Endothelial cell of umbilical vein (primary cell): ENCODE results near the gene OR2AJ1. TPM values are rescaled to one million over a fixed set of nuclear protein-coding genes. Genes with fewer than 3 reads are reported as not detected.

ENCODE experiments used
- BruUV-seq: library from RNA; stranded (reverse); fragments of 400-500 nt; replicated peaks from 2 replicates; lab custom pipeline; 2021; lab: Mats Ljungman, UMichigan
- CTCF ChIA-PET: fragments of 300-600, 350-600 bp; sonication (Branson Sonifier 250); formaldehyde crosslinking; loops from one replicate; lab custom pipeline; 2021; ENCODE audit warnings: antibody characterized with exemption, inconsistent platforms; lab: Charles Lee
- POLR2A ChIA-PET: fragments of 300-600, 350-600 bp; sonication (Branson Sonifier 250); formaldehyde crosslinking; loops from one replicate; lab custom pipeline; 2021; ENCODE audit warnings: antibody characterized with exemption, inconsistent platforms; lab: Charles Lee
- DNase-seq: peaks from one replicate; pipeline ENCODE4 v3.0.0-alpha.2; 2011; ENCODE audit warnings: low read depth, low spot score
- FAIRE-seq: peaks from 2 replicates; lab custom pipeline; 2011; peaks lifted over from hg19 to GRCh38; lab: Jason Lieb, UNC
- H2AFZ ChIP-seq: 2 replicates; pipeline ENCODE4 v1.6.0; 2012; ENCODE audit warnings: low read depth, low read length, control low read depth, inconsistent platforms
- H3K27ac ChIP-seq: 2 replicates; pipeline ENCODE4 v1.5.1; 2011; ENCODE audit warnings: low read depth, mild to moderate bottlenecking, control low read depth, low read length, moderate library complexity; ENCODE audit not compliant: insufficient read depth
- H3K27me3 ChIP-seq, 2 experiments: 2 replicates each; pipeline versions ENCODE4 v1.6.0 to v1.6.1; 2011; ENCODE audit warnings: low read length in 2 of 2, mixed read lengths in 1 of 2; ENCODE audit not compliant: control insufficient read depth in 2 of 2, insufficient read depth in 2 of 2
- H3K36me3 ChIP-seq, 2 experiments: 2 replicates in 1 of 2; 3 replicates in 1 of 2; pipeline ENCODE4 v1.5.1; 2011; ENCODE audit warnings: low read length in 2 of 2, mild to moderate bottlenecking in 1 of 2, moderate library complexity in 1 of 2; ENCODE audit not compliant: control insufficient read depth in 2 of 2, insufficient read depth in 2 of 2; ENCODE audit errors: extremely low read depth in 1 of 2
- H3K4me1 ChIP-seq: 3 replicates; pipeline ENCODE4 v1.5.1; 2011; ENCODE audit warnings: mild to moderate bottlenecking, low read length; ENCODE audit not compliant: control insufficient read depth, insufficient read depth; ENCODE audit errors: extremely low read depth
- H3K4me2 ChIP-seq: 2 replicates; pipeline ENCODE4 v1.6.1; 2011; ENCODE audit warnings: low read length, control low read depth, mixed read lengths; ENCODE audit not compliant: insufficient read depth
- H3K4me3 ChIP-seq, 3 experiments: fragments of 200-600 bp in 1 of 3; sonication (generic), shearing (Covaris generic) in 1 of 3; replicated peaks in 1 of 3; 2 replicates each; pipeline ENCODE4 v1.5.1; 2011 to 2016; ENCODE audit warnings: control low read depth in 3 of 3, low read length in 3 of 3, mild to moderate bottlenecking in 2 of 3, inconsistent platforms in 1 of 3, low read depth in 1 of 3, moderate library complexity in 1 of 3; ENCODE audit not compliant: insufficient read depth in 1 of 3
- H3K79me2 ChIP-seq: 2 replicates; pipeline ENCODE4 v1.6.0; 2012; ENCODE audit warnings: low read length, inconsistent platforms; ENCODE audit not compliant: control insufficient read depth, insufficient read depth
- H3K9ac ChIP-seq: replicated peaks from 2 replicates; pipeline ENCODE3; 2011; ENCODE audit warnings: low read length, control low read depth; ENCODE audit not compliant: insufficient read depth; ENCODE audit errors: extremely low read depth
- H3K9me1 ChIP-seq: replicated peaks from 3 replicates; pipeline ENCODE4 v1.6.0; 2011; ENCODE audit warnings: mild to moderate bottlenecking, low read length; ENCODE audit not compliant: control insufficient read depth, insufficient read depth; ENCODE audit errors: extremely low read depth
- H3K9me3 ChIP-seq: replicated peaks from 2 replicates; pipeline ENCODE4 v1.5.1; 2012; ENCODE audit warnings: low read length, inconsistent platforms; ENCODE audit not compliant: control insufficient read depth, insufficient read depth
- H4K20me1 ChIP-seq: replicated peaks from 2 replicates; pipeline ENCODE3; 2011; ENCODE audit warnings: mild to moderate bottlenecking, low read length; ENCODE audit not compliant: control insufficient read depth, insufficient read depth; ENCODE audit errors: extremely low read depth
- EZH2 ChIP-seq: IDR thresholded peaks from 2 replicates; pipeline ENCODE4 v1.6.1; 2012; ENCODE audit warnings: borderline replicate concordance, low read depth, mild to moderate bottlenecking, moderate library complexity, low read length, inconsistent platforms; ENCODE audit not compliant: severe bottlenecking
- FOS ChIP-seq: IDR thresholded peaks from 2 replicates; pipeline ENCODE4 v1.6.1; 2011; ENCODE audit warnings: mild to moderate bottlenecking, low read length, moderate library complexity, borderline replicate concordance; ENCODE audit not compliant: insufficient read depth
- GATA2 ChIP-seq: IDR thresholded peaks from 2 replicates; pipeline ENCODE4 v1.7.0; 2011; ENCODE audit warnings: low read depth, mild to moderate bottlenecking, moderate library complexity, mixed read lengths, low read length; ENCODE audit not compliant: insufficient read length, insufficient read depth
- JUN ChIP-seq: IDR thresholded peaks from 2 replicates; pipeline ENCODE4 v1.6.1; 2011; ENCODE audit warnings: borderline replicate concordance, low read depth; ENCODE audit not compliant: insufficient read length, insufficient read depth
- MYC ChIP-seq: IDR thresholded peaks from one replicate; pipeline ENCODE4 v1.6.1; 2011; ENCODE audit warnings: mild to moderate bottlenecking, low read depth, low read length
- POLR2A ChIP-seq: IDR thresholded peaks from 2 replicates; pipeline ENCODE4 v1.6.1; 2012; ENCODE audit warnings: low read depth, mild to moderate bottlenecking, control low read depth, low read length
- POLR2AphosphoS5 ChIP-seq: IDR thresholded peaks from 2 replicates; pipeline ENCODE4 v1.6.1; 2012; ENCODE audit warnings: low read depth, mild to moderate bottlenecking, control low read depth, low read length, moderate library complexity; ENCODE audit not compliant: insufficient read depth
- dilution Hi-C: fragments of 300-500 bp; cut with MboI; formaldehyde crosslinking; loops from one replicate; pipeline ENCODE4 v1.15.0; 2019; ENCODE audit warnings: low sequenced_read_pairs; ENCODE audit not compliant: extremely low pct_ligation_motif_present
- intact Hi-C: fragments of 100-400 bp; cut with micrococcal nuclease; formaldehyde crosslinking; loops from one replicate; pipeline ENCODE4 v1.10.0; 2022
- polyA plus RNA-seq, 4 experiments: library from polyadenylated mRNA; depleted of rRNA in 3 of 4; stranded (reverse) in 3 of 4; unstranded in 1 of 4; fragments of >200 nt; gene quantifications; 2 replicates each; pipeline versions ENCODE4 v1.2.1 to v1.2.3, GENCODE V29; 2011 to 2012; ENCODE audit warnings: missing spikeins in 1 of 4
- total RNA-seq: library from RNA; stranded (reverse); gene quantifications from 2 replicates; pipeline ENCODE4 v1.2.3, GENCODE V29; 2021
- TF ChIP-seq, protein P1 (sequence below), 2 donors: IDR thresholded peaks; 1 replicate in 1 of 2; 2 replicates in 1 of 2; pipeline ENCODE4 v1.5.1; 2011; ENCODE audit warnings: low read length in 2 of 2, mild to moderate bottlenecking in 2 of 2, moderate library complexity in 2 of 2, control low read depth in 1 of 2, inconsistent platforms in 1 of 2, low read depth in 1 of 2; ENCODE audit not compliant: insufficient read depth in 1 of 2; ENCODE audit errors: extremely low read depth in 1 of 2
- TF ChIP-seq, protein P2 (sequence below): IDR thresholded peaks from 2 replicates; pipeline ENCODE4 v1.6.1; 2011; ENCODE audit not compliant: insufficient read depth, insufficient read length

Gene OR2AJ1
- total and polyA plus RNA-seq, 2 donors (not counting 3 experiments of a cell fraction or from before 2014, with no cell fraction given) = not detected

DNA sequence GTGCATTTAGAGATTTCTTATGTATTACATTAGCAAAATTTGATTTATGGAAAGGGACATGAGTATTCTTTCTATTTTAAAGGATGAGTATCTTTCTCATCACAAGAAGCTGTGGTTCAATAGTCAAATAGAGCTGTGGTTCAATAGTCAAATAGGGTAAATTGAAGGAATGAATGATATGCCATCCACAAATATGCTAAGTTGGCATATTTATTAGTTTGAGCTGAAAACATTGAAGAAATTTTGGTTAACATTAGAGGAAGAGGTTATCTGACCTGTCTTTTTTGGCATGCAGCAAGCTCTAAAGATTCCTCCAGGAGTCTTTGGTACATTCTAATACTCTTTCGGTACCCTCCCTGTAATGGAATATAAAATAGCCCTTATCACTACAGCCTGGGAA lies 28.7 kb downstream of the OR2AJ1 start:
- no peaks in the 10 kb centered on the region for H3K9me3 ChIP-seq
- no peak overlapping the region for H2AFZ ChIP-seq
- no TSS peak for BruUV-seq
- H3K4me2 ChIP-seq = no peak overlapping the region
- H3K9ac ChIP-seq = no peak overlapping the region
- no peaks in the 10 kb centered on the region for H3K36me3 ChIP-seq
- DNase-seq (no peak), FAIRE-seq (no peak)
- intact Hi-C loops (no loop called here), dilution Hi-C loops (no loop called here)
- no peak overlapping the region for H3K4me3 ChIP-seq
- no peaks in the 10 kb centered on the region for H4K20me1 ChIP-seq
- H3K27me3 ChIP-seq = no peaks in the 10 kb centered on the region
- POLR2A ChIA-PET = no interaction called here
- no peaks in the 10 kb centered on the region for H3K9me1 ChIP-seq
- H3K79me2 ChIP-seq = no peaks in the 10 kb centered on the region
- H3K27ac ChIP-seq = no peak overlapping the region
- CTCF ChIA-PET = no interaction called here
- TF ChIP-seq, protein P1, sequence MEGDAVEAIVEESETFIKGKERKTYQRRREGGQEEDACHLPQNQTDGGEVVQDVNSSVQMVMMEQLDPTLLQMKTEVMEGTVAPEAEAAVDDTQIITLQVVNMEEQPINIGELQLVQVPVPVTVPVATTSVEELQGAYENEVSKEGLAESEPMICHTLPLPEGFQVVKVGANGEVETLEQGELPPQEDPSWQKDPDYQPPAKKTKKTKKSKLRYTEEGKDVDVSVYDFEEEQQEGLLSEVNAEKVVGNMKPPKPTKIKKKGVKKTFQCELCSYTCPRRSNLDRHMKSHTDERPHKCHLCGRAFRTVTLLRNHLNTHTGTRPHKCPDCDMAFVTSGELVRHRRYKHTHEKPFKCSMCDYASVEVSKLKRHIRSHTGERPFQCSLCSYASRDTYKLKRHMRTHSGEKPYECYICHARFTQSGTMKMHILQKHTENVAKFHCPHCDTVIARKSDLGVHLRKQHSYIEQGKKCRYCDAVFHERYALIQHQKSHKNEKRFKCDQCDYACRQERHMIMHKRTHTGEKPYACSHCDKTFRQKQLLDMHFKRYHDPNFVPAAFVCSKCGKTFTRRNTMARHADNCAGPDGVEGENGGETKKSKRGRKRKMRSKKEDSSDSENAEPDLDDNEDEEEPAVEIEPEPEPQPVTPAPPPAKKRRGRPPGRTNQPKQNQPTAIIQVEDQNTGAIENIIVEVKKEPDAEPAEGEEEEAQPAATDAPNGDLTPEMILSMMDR (IDR thresholded peaks at IDR 0.05; ENCODE audit: extremely low read depth in 1 of 2, insufficient read depth in 1 of 2, low read depth in 1 of 2, low read length in 2 of 2) = no peak
- TF ChIP-seq MYC (no peak), EZH2 (no peak), GATA2 (no peak), JUN (no peak), POLR2A (no peak), FOS (no peak), POLR2AphosphoS5 (no peak)
- TF ChIP-seq, protein P2, sequence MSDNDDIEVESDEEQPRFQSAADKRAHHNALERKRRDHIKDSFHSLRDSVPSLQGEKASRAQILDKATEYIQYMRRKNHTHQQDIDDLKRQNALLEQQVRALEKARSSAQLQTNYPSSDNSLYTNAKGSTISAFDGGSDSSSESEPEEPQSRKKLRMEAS = no peak
- H3K4me1 ChIP-seq = no peaks in the 10 kb centered on the region
